ENCODE measurements around the gene MALRD1. TPM values are rescaled to one million over a fixed set of nuclear protein-coding genes. Genes with fewer than 3 reads are reported as not detected.

Gene MALRD1
- total RNA-seq, 6 experiments from 2014 or later = 0.29 to 0.49 (median 0.34) TPM; not detected in 2

DNA sequence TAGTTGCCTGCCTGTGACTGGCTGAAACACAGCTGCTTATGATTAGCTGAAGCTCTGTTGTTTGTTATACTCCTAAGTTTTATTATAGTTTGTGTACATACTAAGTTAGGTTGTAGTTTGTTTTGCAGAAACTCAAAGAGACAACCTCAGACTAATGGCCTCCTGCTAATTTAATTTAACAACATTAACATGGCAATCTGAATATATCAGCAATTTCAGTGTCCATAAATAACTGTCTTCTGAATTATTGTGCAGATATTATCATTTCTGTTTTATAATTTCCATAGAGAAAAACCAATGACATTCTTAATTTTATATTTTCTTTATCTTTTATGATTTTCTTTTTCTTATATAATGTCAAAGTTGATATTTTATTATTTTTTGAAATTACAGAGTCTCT, 469.5 kb downstream of the MALRD1 start:
- H3K4me1 ChIP-seq = no peaks in the 10 kb centered on the region
- no peak overlapping the region for H3K27ac ChIP-seq
- DNase-seq = no peak
- H3K36me3 ChIP-seq = no peaks in the 10 kb centered on the region
- no peaks in the 10 kb centered on the region for H3K27me3 ChIP-seq
- intact Hi-C loops (cut with DNase I) = no loop called here
- no peak overlapping the region for H3K4me3 ChIP-seq
- TF ChIP-seq POLR2A (IDR thresholded peaks at IDR 0.05) = no peak
- TF ChIP-seq, protein P1, sequence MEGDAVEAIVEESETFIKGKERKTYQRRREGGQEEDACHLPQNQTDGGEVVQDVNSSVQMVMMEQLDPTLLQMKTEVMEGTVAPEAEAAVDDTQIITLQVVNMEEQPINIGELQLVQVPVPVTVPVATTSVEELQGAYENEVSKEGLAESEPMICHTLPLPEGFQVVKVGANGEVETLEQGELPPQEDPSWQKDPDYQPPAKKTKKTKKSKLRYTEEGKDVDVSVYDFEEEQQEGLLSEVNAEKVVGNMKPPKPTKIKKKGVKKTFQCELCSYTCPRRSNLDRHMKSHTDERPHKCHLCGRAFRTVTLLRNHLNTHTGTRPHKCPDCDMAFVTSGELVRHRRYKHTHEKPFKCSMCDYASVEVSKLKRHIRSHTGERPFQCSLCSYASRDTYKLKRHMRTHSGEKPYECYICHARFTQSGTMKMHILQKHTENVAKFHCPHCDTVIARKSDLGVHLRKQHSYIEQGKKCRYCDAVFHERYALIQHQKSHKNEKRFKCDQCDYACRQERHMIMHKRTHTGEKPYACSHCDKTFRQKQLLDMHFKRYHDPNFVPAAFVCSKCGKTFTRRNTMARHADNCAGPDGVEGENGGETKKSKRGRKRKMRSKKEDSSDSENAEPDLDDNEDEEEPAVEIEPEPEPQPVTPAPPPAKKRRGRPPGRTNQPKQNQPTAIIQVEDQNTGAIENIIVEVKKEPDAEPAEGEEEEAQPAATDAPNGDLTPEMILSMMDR (IDR thresholded peaks at IDR 0.05) = no peak
- no peaks in the 10 kb centered on the region for H3K9me3 ChIP-seq
- ATAC-seq = no peak

DNA sequence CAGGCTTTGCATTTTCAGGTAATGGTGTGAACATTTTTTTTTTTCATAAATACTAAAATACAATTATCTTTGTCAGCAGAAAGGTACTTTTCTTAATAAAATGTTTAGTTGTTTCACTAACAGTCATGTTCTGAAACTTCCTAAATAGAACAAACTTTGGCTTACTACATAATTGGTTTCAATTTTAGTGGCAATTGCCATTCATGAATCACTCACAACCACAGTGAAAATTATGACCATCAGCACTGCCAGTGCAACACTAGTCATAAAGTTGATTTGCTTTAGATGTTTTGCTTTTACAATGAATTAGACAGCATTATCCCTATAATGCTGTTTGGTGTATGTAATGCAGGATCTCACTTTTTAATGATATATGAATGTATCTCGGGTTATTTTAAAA, 470.0 kb downstream of the MALRD1 start:
- no peaks in the 10 kb centered on the region for H3K36me3 ChIP-seq
- no peaks in the 10 kb centered on the region for H3K27me3 ChIP-seq
- no peak for ATAC-seq
- H3K4me1 ChIP-seq = no peaks in the 10 kb centered on the region
- H3K9me3 ChIP-seq = no peaks in the 10 kb centered on the region
- intact Hi-C loops (cut with DNase I) = no loop called here
- H3K27ac ChIP-seq = no peak overlapping the region
- TF ChIP-seq POLR2A (IDR thresholded peaks at IDR 0.05) = no peak
- TF ChIP-seq, protein P1 (IDR thresholded peaks at IDR 0.05) = no peak
- WGBS (ENCODE audit: insufficient coverage, low coverage, low lambda C conversion rate, missing lambda C conversion rate) = 55% methylated on average over 1 of the region's 1 CpG
- no peak for DNase-seq
- no peak overlapping the region for H3K4me3 ChIP-seq

DNA sequence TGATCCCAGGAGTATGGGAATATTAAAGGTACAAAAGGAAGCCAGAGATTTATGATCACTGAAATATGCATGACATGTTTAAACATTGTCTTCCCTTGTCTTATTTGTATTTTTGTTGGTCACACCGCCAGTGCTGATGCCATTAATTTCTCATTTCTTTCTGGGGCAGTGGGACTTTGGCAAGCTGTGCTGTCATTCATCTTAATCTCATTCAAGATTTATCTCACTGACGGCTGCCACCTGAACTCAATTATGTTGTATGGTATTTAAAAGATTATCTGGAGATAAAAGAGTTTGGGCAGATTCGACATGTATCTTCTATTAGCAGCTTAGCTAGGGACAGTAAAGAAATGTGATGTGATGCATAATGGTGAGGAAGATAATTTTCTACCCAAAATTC, 482.7 kb downstream of the MALRD1 start:
- Histone ChIP-seq H3K4me3 (no peak overlapping the region), H3K27ac (no peak overlapping the region), H3K9me3 (no peaks in the 10 kb centered on the region), H3K4me1 (no peaks in the 10 kb centered on the region), H3K36me3 (no peaks in the 10 kb centered on the region), H3K27me3 (no peaks in the 10 kb centered on the region)
- TF ChIP-seq, protein P1 (IDR thresholded peaks at IDR 0.05) = no peak
- no peak for TF ChIP-seq POLR2A (IDR thresholded peaks at IDR 0.05)
- DNase-seq (no peak), ATAC-seq (no peak)
- WGBS (ENCODE audit: insufficient coverage, low coverage, low lambda C conversion rate, missing lambda C conversion rate) = 56% methylated on average over 3 of the region's 3 CpGs
- intact Hi-C loops (cut with DNase I) = no loop called here

DNA sequence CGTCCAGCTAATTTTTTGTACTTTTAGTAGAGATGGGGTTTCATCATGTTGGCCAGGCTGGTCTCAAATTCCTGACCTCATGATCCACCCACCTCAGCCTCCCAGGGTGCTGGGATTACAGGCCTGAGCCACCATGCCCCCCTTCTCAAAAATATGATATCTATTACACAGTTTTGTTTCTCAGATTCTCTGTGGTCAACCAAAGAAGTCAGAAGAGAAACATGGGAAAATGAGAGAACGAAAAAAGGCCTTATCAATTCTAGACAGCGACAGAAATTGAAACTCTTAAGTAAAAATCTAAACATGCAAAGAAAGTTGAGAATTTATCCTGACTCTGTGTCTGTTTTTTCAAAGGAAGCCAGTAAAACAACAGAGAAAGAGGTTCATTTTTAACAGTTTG, 483.8 kb downstream of the MALRD1 start:
- Histone ChIP-seq H3K27me3 (no peaks in the 10 kb centered on the region), H3K36me3 (no peaks in the 10 kb centered on the region), H3K9me3 (no peaks in the 10 kb centered on the region), H3K4me1 (no peaks in the 10 kb centered on the region), H3K4me3 (no peak overlapping the region), H3K27ac (no peak overlapping the region)
- 54% methylated on average over 3 of the region's 3 CpGs for WGBS (ENCODE audit: insufficient coverage, low coverage, low lambda C conversion rate, missing lambda C conversion rate)
- ATAC-seq (no peak), DNase-seq (no peak)
- TF ChIP-seq POLR2A (IDR thresholded peaks at IDR 0.05) = no peak
- intact Hi-C loops (cut with DNase I) = no loop called here

DNA sequence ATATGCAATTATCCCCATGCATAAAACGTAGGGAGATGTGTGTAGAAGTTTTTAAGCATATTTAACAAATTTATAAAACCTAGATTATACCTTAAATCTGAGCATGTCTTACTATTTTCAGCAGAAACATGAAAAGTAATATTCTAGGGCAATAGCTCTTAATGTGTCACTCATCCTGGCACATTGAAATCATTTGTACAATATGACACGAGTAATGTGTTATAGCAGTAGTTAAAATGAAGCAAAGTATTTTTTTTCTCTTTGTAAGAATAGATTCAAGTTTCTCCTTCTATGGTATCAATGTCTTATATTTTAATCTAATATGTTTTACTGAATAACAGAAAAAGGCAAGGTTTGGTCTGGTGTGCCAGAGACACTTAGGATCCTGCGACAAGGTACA, 492.7 kb downstream of the MALRD1 start:
- intact Hi-C loops (cut with DNase I) = no loop called here

More for the DNA sequence above, 492.7 kb downstream of the MALRD1 start:
- TF ChIP-seq, protein P1 (IDR thresholded peaks at IDR 0.05) = no peak
- no peak for TF ChIP-seq POLR2A (IDR thresholded peaks at IDR 0.05)
- H3K4me3 ChIP-seq = no peak overlapping the region
- H3K27ac ChIP-seq = no peak overlapping the region
- H3K36me3 ChIP-seq = no peaks in the 10 kb centered on the region
- ATAC-seq (no peak), DNase-seq (no peak)
- no peaks in the 10 kb centered on the region for H3K4me1 ChIP-seq
- no peaks in the 10 kb centered on the region for H3K9me3 ChIP-seq
- 37% methylated on average over 3 of the region's 3 CpGs for WGBS (ENCODE audit: insufficient coverage, low coverage, low lambda C conversion rate, missing lambda C conversion rate)
- H3K27me3 ChIP-seq = no peaks in the 10 kb centered on the region

All from right lobe of liver (tissue), 6 donors.